ENCODE data around the gene EOLA2.
A peak's percentile ranks its signal among the peaks of the same experiment; 100 is the strongest.

EOLA2 gene

GRCh38 chrX:149938427-149938880, at the start of gene EOLA2:
Gene EOLA2, minus strand, starts transcription at chrX:149938491. Its CDS starts 4,617 bp downstream, at chrX:149933874.
- Histone ChIP-seq H3K9me3 (ENCODE audit: low read depth, low read length) (no peaks in the 10 kb centered on the region), H3K27ac (peak within 1 kb of the TSS; percentile 93), H3K9ac (ENCODE audit: insufficient read length) (peak within 1 kb of the TSS; percentile 87), H3K4me3 (peak within 1 kb of the TSS; percentile 79), H3K36me3 (ENCODE audit: insufficient read depth, low read length) (no peaks in the 10 kb centered on the region)
- TF ChIP-seq EZH2 (IDR thresholded peaks at IDR 0.05) (no peak), POLR2AphosphoS5 (IDR thresholded peaks at IDR 0.05; ENCODE audit: borderline replicate concordance, low read depth, low read length) (peak; percentile 66; the same call in 1 of the 2 replicates), FOXP2 (optimal IDR thresholded peaks at IDR 0.05; ENCODE audit: control extremely low read depth, extremely low read length, insufficient read depth) (peak; percentile 76)
- peak; percentile 90 for DNase-seq (ENCODE audit: low read depth, low spot score)

DNA sequence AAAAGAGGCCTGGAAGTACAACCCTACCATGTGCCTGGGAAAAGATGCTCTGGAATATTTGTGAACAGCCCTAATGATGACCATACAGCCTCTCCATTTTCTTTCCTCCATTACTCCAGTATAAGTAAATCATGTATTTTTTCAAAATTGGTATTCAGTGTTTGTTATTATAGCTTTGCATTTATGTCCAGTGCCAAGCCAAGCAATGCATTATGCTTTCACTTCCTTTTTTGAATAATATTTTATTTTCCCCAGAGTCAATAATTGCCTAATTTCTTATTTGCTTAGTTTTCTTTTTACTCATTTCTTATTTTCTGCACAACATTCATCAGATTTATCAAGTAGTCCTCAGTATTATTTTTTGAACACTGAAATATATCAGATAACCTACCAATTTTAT, 49.3 kb upstream of the EOLA2 start:
- DNase-seq (ENCODE audit: low read depth, low spot score) = no peak
- TF ChIP-seq FOXP2 (optimal IDR thresholded peaks at IDR 0.05; ENCODE audit: control extremely low read depth, extremely low read length, insufficient read depth) (no peak), EZH2 (IDR thresholded peaks at IDR 0.05) (no peak), POLR2AphosphoS5 (IDR thresholded peaks at IDR 0.05; ENCODE audit: borderline replicate concordance, low read depth, low read length) (no peak)
- H3K9ac ChIP-seq (ENCODE audit: insufficient read length) = no peak overlapping the region
- H3K36me3 ChIP-seq (ENCODE audit: insufficient read depth, low read length) = no peaks in the 10 kb centered on the region
- no peaks in the 10 kb centered on the region for H3K9me3 ChIP-seq (ENCODE audit: low read depth, low read length)
- H3K4me3 ChIP-seq = no peak overlapping the region
- no peak overlapping the region for H3K27ac ChIP-seq

GRCh38 chrX:149984411-149984810, 46.1 kb upstream of the EOLA2 start:
- no peak for DNase-seq (ENCODE audit: low read depth, low spot score)
- TF ChIP-seq EZH2 (IDR thresholded peaks at IDR 0.05) = no peak
- TF ChIP-seq FOXP2 (optimal IDR thresholded peaks at IDR 0.05; ENCODE audit: control extremely low read depth, extremely low read length, insufficient read depth) = no peak
- TF ChIP-seq POLR2AphosphoS5 (IDR thresholded peaks at IDR 0.05; ENCODE audit: borderline replicate concordance, low read depth, low read length) = no peak

DNA sequence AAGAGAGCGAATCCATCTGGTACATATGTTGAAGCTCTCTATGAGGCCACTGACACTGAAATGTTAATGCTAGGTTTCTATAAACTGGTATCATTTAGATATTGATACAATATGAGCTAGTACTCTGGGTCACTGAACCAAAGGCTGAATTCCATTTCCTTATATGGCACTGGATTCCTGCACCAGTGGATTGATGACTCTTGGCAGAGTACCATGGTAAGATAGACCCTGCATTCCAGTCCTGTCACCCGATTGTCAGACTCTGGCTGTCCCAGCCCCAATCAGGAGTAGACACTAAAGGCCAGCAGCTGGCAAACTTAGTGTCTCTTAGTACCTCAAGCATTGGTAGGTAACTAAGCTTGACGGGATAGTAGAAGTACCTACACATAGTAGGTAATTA, 44.0 kb upstream of the EOLA2 start:
- no peak for TF ChIP-seq EZH2 (IDR thresholded peaks at IDR 0.05)
- no peak for TF ChIP-seq POLR2AphosphoS5 (IDR thresholded peaks at IDR 0.05; ENCODE audit: borderline replicate concordance, low read depth, low read length)
- TF ChIP-seq FOXP2 (optimal IDR thresholded peaks at IDR 0.05; ENCODE audit: control extremely low read depth, extremely low read length, insufficient read depth) = no peak
- Histone ChIP-seq H3K9ac (ENCODE audit: insufficient read length) (no peak overlapping the region), H3K4me3 (no peak overlapping the region), H3K9me3 (ENCODE audit: low read depth, low read length) (no peaks in the 10 kb centered on the region), H3K27ac (no peak overlapping the region), H3K36me3 (ENCODE audit: insufficient read depth, low read length) (no peaks in the 10 kb centered on the region)
- DNase-seq (ENCODE audit: low read depth, low spot score) = no peak

More at GRCh38 chrX:149984411-149984810, 46.1 kb upstream of the EOLA2 start:
- Histone ChIP-seq H3K9me3 (ENCODE audit: low read depth, low read length) (no peaks in the 10 kb centered on the region), H3K4me3 (no peak overlapping the region), H3K27ac (no peak overlapping the region), H3K9ac (ENCODE audit: insufficient read length) (no peak overlapping the region), H3K36me3 (ENCODE audit: insufficient read depth, low read length) (no peaks in the 10 kb centered on the region)

DNA sequence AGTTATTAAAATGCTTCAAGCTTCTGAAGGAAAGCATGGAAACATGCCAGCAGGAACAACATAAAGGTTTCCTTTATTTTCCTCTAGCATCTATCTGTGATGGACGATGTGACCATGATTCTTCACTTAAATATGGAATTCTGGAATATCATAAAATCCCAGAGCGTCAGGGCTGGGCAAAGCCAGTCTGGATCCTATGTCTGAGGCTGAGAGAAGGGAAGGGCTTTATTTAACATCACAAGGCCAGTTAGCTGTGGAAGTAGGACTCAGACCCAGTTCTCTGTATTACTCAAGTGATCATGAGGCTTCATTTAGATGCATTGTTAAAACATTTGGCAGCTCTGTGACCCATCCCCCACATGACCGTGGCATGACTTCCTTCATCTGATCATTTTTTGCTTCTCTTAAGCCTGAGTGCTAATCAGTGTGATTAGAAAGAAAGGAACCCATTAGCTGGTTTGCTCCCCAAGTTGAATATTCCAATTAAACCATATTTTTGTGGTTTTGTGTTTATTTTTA, 40.9 kb upstream of the EOLA2 start:
- no peaks in the 10 kb centered on the region for H3K9me3 ChIP-seq (ENCODE audit: low read depth, low read length)
- TF ChIP-seq FOXP2 (optimal IDR thresholded peaks at IDR 0.05; ENCODE audit: control extremely low read depth, extremely low read length, insufficient read depth) (no peak), POLR2AphosphoS5 (IDR thresholded peaks at IDR 0.05; ENCODE audit: borderline replicate concordance, low read depth, low read length) (no peak), EZH2 (IDR thresholded peaks at IDR 0.05) (no peak)
- no peaks in the 10 kb centered on the region for H3K36me3 ChIP-seq (ENCODE audit: insufficient read depth, low read length)
- no peak overlapping the region for H3K4me3 ChIP-seq
- no peak overlapping the region for H3K9ac ChIP-seq (ENCODE audit: insufficient read length)
- DNase-seq (ENCODE audit: low read depth, low spot score) = no peak
- H3K27ac ChIP-seq = no peak overlapping the region

- H3K27ac ChIP-seq = no peak overlapping the region
- no peaks in the 10 kb centered on the region for H3K9me3 ChIP-seq (ENCODE audit: low read depth, low read length)
- DNase-seq (ENCODE audit: low read depth, low spot score) = no peak
- H3K4me3 ChIP-seq = no peak overlapping the region
- H3K9ac ChIP-seq (ENCODE audit: insufficient read length) = no peak overlapping the region
- TF ChIP-seq EZH2 (IDR thresholded peaks at IDR 0.05) = no peak
- TF ChIP-seq FOXP2 (optimal IDR thresholded peaks at IDR 0.05; ENCODE audit: control extremely low read depth, extremely low read length, insufficient read depth) = no peak
- TF ChIP-seq POLR2AphosphoS5 (IDR thresholded peaks at IDR 0.05; ENCODE audit: borderline replicate concordance, low read depth, low read length) = no peak
- H3K36me3 ChIP-seq (ENCODE audit: insufficient read depth, low read length) = no peaks in the 10 kb centered on the region
Observed at GRCh38 chrX:149962859-149963757, 24.8 kb upstream of the EOLA2 start.

GRCh38 chrX:149962010-149962409, 23.7 kb upstream of the EOLA2 start:
- no peak for DNase-seq (ENCODE audit: low read depth, low spot score)
- Histone ChIP-seq H3K9ac (ENCODE audit: insufficient read length) (no peak overlapping the region), H3K27ac (no peak overlapping the region), H3K9me3 (ENCODE audit: low read depth, low read length) (no peaks in the 10 kb centered on the region), H3K4me3 (no peak overlapping the region), H3K36me3 (ENCODE audit: insufficient read depth, low read length) (no peaks in the 10 kb centered on the region)
- TF ChIP-seq FOXP2 (optimal IDR thresholded peaks at IDR 0.05; ENCODE audit: control extremely low read depth, extremely low read length, insufficient read depth) (no peak), EZH2 (IDR thresholded peaks at IDR 0.05) (no peak), POLR2AphosphoS5 (IDR thresholded peaks at IDR 0.05; ENCODE audit: borderline replicate concordance, low read depth, low read length) (no peak)

DNA sequence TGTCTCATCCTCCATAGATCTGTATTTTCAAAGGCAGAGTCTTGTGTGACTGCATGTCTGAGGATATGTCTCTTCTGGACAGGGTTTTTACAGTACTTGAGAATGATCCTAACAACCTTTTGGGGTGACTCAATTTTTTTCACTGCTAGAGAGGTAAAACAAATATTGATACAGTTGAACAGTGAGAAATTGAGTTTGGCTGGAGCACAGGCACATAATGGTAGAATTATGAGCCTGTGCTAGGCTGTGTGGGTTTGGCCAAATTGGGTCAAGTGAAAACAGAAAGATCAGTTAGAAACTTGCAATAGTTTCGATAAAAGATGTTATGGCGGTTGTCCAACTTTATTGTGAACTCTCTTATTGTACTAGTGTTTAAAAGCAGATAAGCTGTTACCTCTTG, 23.3 kb upstream of the EOLA2 start:
- no peaks in the 10 kb centered on the region for H3K36me3 ChIP-seq (ENCODE audit: insufficient read depth, low read length)
- H3K4me3 ChIP-seq = no peak overlapping the region
- H3K9me3 ChIP-seq (ENCODE audit: low read depth, low read length) = no peaks in the 10 kb centered on the region
- TF ChIP-seq POLR2AphosphoS5 (IDR thresholded peaks at IDR 0.05; ENCODE audit: borderline replicate concordance, low read depth, low read length) (no peak), EZH2 (IDR thresholded peaks at IDR 0.05) (no peak), FOXP2 (optimal IDR thresholded peaks at IDR 0.05; ENCODE audit: control extremely low read depth, extremely low read length, insufficient read depth) (no peak)
- no peak for DNase-seq (ENCODE audit: low read depth, low spot score)
- no peak overlapping the region for H3K9ac ChIP-seq (ENCODE audit: insufficient read length)
- H3K27ac ChIP-seq = no peak overlapping the region
